ENCODE results near the gene IRF4. TPM values are rescaled to one million over a fixed set of nuclear protein-coding genes. Genes with fewer than 3 reads are reported as not detected.
"Not testable (repeated sequence)": the region's sequence is repeated elsewhere in the genome, so short reads cannot be mapped to it uniquely, and the experiment has no call there.

IRF4 gene
- total RNA-seq, 1 donor from 2014 or later = 2.9 TPM

- H3K27ac ChIP-seq = no peak overlapping the region
- TF ChIP-seq CTCF (IDR thresholded peaks at IDR 0.05) (no peak), POLR2A (IDR thresholded peaks at IDR 0.05) (no peak), POLR2AphosphoS5 (IDR thresholded peaks at IDR 0.05; ENCODE audit: insufficient read depth in 1 of 2, low read depth in 1 of 2) (no peak)
- intact Hi-C loops (cut with DNase I) = no loop called here
- H3K4me3 ChIP-seq = no peak overlapping the region
- no peaks in the 10 kb centered on the region for H3K36me3 ChIP-seq
- H3K9me3 ChIP-seq = no peaks in the 10 kb centered on the region
- no peaks in the 10 kb centered on the region for H3K27me3 ChIP-seq
- H3K4me1 ChIP-seq = no peaks in the 10 kb centered on the region
- DNase-seq (ENCODE audit: extremely low spot score in 2 of 2) = no peak
These were observed 24.2 kb upstream of the IRF4 start for GRCh38 chr6:367298-367794.

- no peak overlapping the region for H3K4me3 ChIP-seq
- H3K27me3 ChIP-seq = no peaks in the 10 kb centered on the region
- no peak overlapping the region for H3K27ac ChIP-seq
- no peak for DNase-seq (ENCODE audit: extremely low spot score in 2 of 2)
- intact Hi-C loops (cut with DNase I) = no loop called here
- H3K4me1 ChIP-seq = no peaks in the 10 kb centered on the region
- no peaks in the 10 kb centered on the region for H3K9me3 ChIP-seq
- TF ChIP-seq POLR2AphosphoS5 (IDR thresholded peaks at IDR 0.05; ENCODE audit: insufficient read depth in 1 of 2, low read depth in 1 of 2) (no peak), CTCF (IDR thresholded peaks at IDR 0.05) (no peak), POLR2A (IDR thresholded peaks at IDR 0.05) (no peak)
- H3K36me3 ChIP-seq = no peaks in the 10 kb centered on the region
These were observed 23.5 kb upstream of the IRF4 start for GRCh38 chr6:367891-368630.

- peaks cover 4% of the 10 kb centered on the region for H3K27me3 ChIP-seq
- no peak for DNase-seq (ENCODE audit: extremely low spot score in 2 of 2)
These were observed 21.8 kb upstream of the IRF4 start for GRCh38 chr6:369559-370431.

GRCh38 chr6:370555-370954, 21.0 kb upstream of the IRF4 start:
- Histone ChIP-seq H3K9me3 (no peaks in the 10 kb centered on the region), H3K4me3 (no peak overlapping the region), H3K27ac (no peak overlapping the region), H3K27me3 (peaks cover 4% of the 10 kb centered on the region), H3K36me3 (no peaks in the 10 kb centered on the region), H3K4me1 (no peaks in the 10 kb centered on the region)
- no peak for DNase-seq (ENCODE audit: extremely low spot score in 2 of 2)
- intact Hi-C loops (cut with DNase I) = no loop called here
- no peak for TF ChIP-seq POLR2AphosphoS5 (IDR thresholded peaks at IDR 0.05; ENCODE audit: insufficient read depth in 1 of 2, low read depth in 1 of 2)
- TF ChIP-seq POLR2A (IDR thresholded peaks at IDR 0.05) = no peak
- no peak for TF ChIP-seq CTCF (IDR thresholded peaks at IDR 0.05)

More at GRCh38 chr6:369559-370431, 21.8 kb upstream of the IRF4 start:
- H3K9me3 ChIP-seq = no peaks in the 10 kb centered on the region
- intact Hi-C loops (cut with DNase I) = no loop called here
- H3K27ac ChIP-seq = no peak overlapping the region
- no peak overlapping the region for H3K4me3 ChIP-seq
- no peaks in the 10 kb centered on the region for H3K36me3 ChIP-seq
- H3K4me1 ChIP-seq = no peaks in the 10 kb centered on the region
- no peak for TF ChIP-seq POLR2A (IDR thresholded peaks at IDR 0.05)
- TF ChIP-seq POLR2AphosphoS5 (IDR thresholded peaks at IDR 0.05; ENCODE audit: insufficient read depth in 1 of 2, low read depth in 1 of 2) = no peak
- TF ChIP-seq CTCF (IDR thresholded peaks at IDR 0.05) = no peak

GRCh38 chr6:371851-372250, 19.7 kb upstream of the IRF4 start:
- H3K36me3 ChIP-seq; intact Hi-C loops (cut with DNase I); H3K4me1 ChIP-seq; H3K9me3 ChIP-seq; H3K27ac ChIP-seq; DNase-seq (ENCODE audit: extremely low spot score in 2 of 2); H3K4me3 ChIP-seq; H3K27me3 ChIP-seq: not testable (repeated sequence)
